T-helper 2 cell treated with Interferon-gamma antibody and Interleukin-4, amounts not matched to agents 5 μg/mL and 100 μg/mL, for 36 hours (primary cell): ENCODE results near the gene CCDC174.
"Not testable (repeated sequence)": the region's sequence is repeated elsewhere in the genome, so short reads cannot be mapped to it uniquely, and the experiment has no call there.

ENCODE experiments used
- DNase-seq: peaks from one replicate; pipeline ENCODE4 v3.0.0; 2021; ENCODE audit warnings: low spot score
- H3K27ac Mint-ChIP-seq: one replicate; pipeline ENCODE4 v1.8.0; 2021; ENCODE audit warnings: mild to moderate bottlenecking, mixed read lengths
- H3K27me3 Mint-ChIP-seq: one replicate; pipeline ENCODE4 v1.8.0; 2021; ENCODE audit warnings: low read depth, mixed read lengths
- H3K36me3 Mint-ChIP-seq: one replicate; pipeline ENCODE4 v1.8.0; 2021; ENCODE audit warnings: low read depth, mixed read lengths
- H3K4me1 Mint-ChIP-seq: one replicate; pipeline ENCODE4 v1.8.0; 2021; ENCODE audit warnings: low read depth, mixed read lengths
- H3K4me3 Mint-ChIP-seq: one replicate; pipeline ENCODE4 v1.8.0; 2022; ENCODE audit warnings: mild to moderate bottlenecking, moderate library complexity, mixed read lengths
- H3K9me3 Mint-ChIP-seq: one replicate; pipeline ENCODE4 v1.8.0; 2021; ENCODE audit warnings: mixed read lengths

CCDC174 gene

GRCh38 chr3:14647976-14648955 is 3.3 kb upstream of the CCDC174 start:
- peaks cover 3% of the 10 kb centered on the region for H3K36me3 Mint-ChIP-seq
- H3K4me1 Mint-ChIP-seq, result peaks cover 26% of the 10 kb centered on the region
- no peak overlapping the region for H3K4me3 Mint-ChIP-seq
- H3K27me3 Mint-ChIP-seq, result peaks cover 9% of the 10 kb centered on the region
- no peak for DNase-seq
- no peak overlapping the region for H3K27ac Mint-ChIP-seq
- H3K9me3 Mint-ChIP-seq, result no peaks in the 10 kb centered on the region

GRCh38 chr3:14649466-14649865 is 2.1 kb upstream of the CCDC174 start:
- peaks cover 4% of the 10 kb centered on the region for H3K27me3 Mint-ChIP-seq
- H3K36me3 Mint-ChIP-seq, result peaks cover 6% of the 10 kb centered on the region
- no peak overlapping the region for H3K4me3 Mint-ChIP-seq
- DNase-seq, result no peak
- peaks cover 36% of the 10 kb centered on the region for H3K4me1 Mint-ChIP-seq
- H3K27ac Mint-ChIP-seq, result no peak overlapping the region
- H3K9me3 Mint-ChIP-seq, result no peaks in the 10 kb centered on the region

GRCh38 chr3:14650193-14650592 is 1.4 kb upstream of the CCDC174 start:
- Mint-ChIP-seq H3K27me3 (peaks cover 2% of the 10 kb centered on the region), H3K36me3 (peaks cover 10% of the 10 kb centered on the region), H3K4me1 (peaks cover 36% of the 10 kb centered on the region), H3K4me3 (peak overlapping the region; percentile 92), H3K27ac (peak overlapping the region; percentile 96), H3K9me3 (no peaks in the 10 kb centered on the region)
- DNase-seq, result no peak

- not testable (repeated sequence) for H3K27me3 Mint-ChIP-seq
Observed at GRCh38 chr3:14652360-14652907, 872 bp downstream of the CCDC174 start.

GRCh38 chr3:14657579-14657978 is 6.0 kb downstream of the CCDC174 start:
- no peak overlapping the region for H3K4me3 Mint-ChIP-seq
- H3K36me3 Mint-ChIP-seq, result peaks cover 60% of the 10 kb centered on the region
- H3K27me3 Mint-ChIP-seq, result no peaks in the 10 kb centered on the region
- no peak for DNase-seq
- no peaks in the 10 kb centered on the region for H3K9me3 Mint-ChIP-seq
- H3K4me1 Mint-ChIP-seq, result peaks cover 26% of the 10 kb centered on the region
- no peak overlapping the region for H3K27ac Mint-ChIP-seq

More at GRCh38 chr3:14652360-14652907, 872 bp downstream of the CCDC174 start:
- Mint-ChIP-seq H3K27ac (peak overlapping the region; percentile 96), H3K36me3 (peaks cover 25% of the 10 kb centered on the region), H3K4me3 (peak overlapping the region; percentile 92), H3K4me1 (peaks cover 42% of the 10 kb centered on the region)
- not testable (repeated sequence) for DNase-seq, H3K9me3 Mint-ChIP-seq

- peaks cover 14% of the 10 kb centered on the region for H3K4me1 Mint-ChIP-seq
- peaks cover 67% of the 10 kb centered on the region for H3K36me3 Mint-ChIP-seq
- H3K27ac Mint-ChIP-seq, result no peak overlapping the region
- no peak overlapping the region for H3K4me3 Mint-ChIP-seq
- no peak for DNase-seq
- no peaks in the 10 kb centered on the region for H3K9me3 Mint-ChIP-seq
- no peaks in the 10 kb centered on the region for H3K27me3 Mint-ChIP-seq
Observed at GRCh38 chr3:14658978-14659377, 7.4 kb downstream of the CCDC174 start.

GRCh38 chr3:14660942-14661341 is 9.4 kb downstream of the CCDC174 start:
- Mint-ChIP-seq H3K27ac (no peak overlapping the region), H3K4me1 (peaks cover 6% of the 10 kb centered on the region), H3K36me3 (peaks cover 72% of the 10 kb centered on the region), H3K27me3 (no peaks in the 10 kb centered on the region), H3K4me3 (no peak overlapping the region), H3K9me3 (no peaks in the 10 kb centered on the region)
- no peak for DNase-seq

- Mint-ChIP-seq H3K27me3 (no peaks in the 10 kb centered on the region), H3K36me3 (peaks cover 67% of the 10 kb centered on the region), H3K4me1 (no peaks in the 10 kb centered on the region), H3K27ac (no peak overlapping the region), H3K9me3 (no peaks in the 10 kb centered on the region), H3K4me3 (no peak overlapping the region)
- DNase-seq, result no peak
Observed at GRCh38 chr3:14663396-14664135, 12.0 kb downstream of the CCDC174 start.

GRCh38 chr3:14664170-14664569 is 12.6 kb downstream of the CCDC174 start:
- no peak overlapping the region for H3K27ac Mint-ChIP-seq
- H3K4me1 Mint-ChIP-seq, result no peaks in the 10 kb centered on the region
- no peaks in the 10 kb centered on the region for H3K27me3 Mint-ChIP-seq
- DNase-seq, result no peak
- H3K36me3 Mint-ChIP-seq, result peaks cover 62% of the 10 kb centered on the region
- no peak overlapping the region for H3K4me3 Mint-ChIP-seq
- no peaks in the 10 kb centered on the region for H3K9me3 Mint-ChIP-seq

GRCh38 chr3:14672588-14672987 is 21.0 kb downstream of the CCDC174 start:
- Mint-ChIP-seq H3K4me3 (no peak overlapping the region), H3K4me1 (no peaks in the 10 kb centered on the region), H3K27ac (no peak overlapping the region), H3K27me3 (no peaks in the 10 kb centered on the region), H3K9me3 (no peaks in the 10 kb centered on the region), H3K36me3 (peaks cover 40% of the 10 kb centered on the region)
- DNase-seq, result no peak

GRCh38 chr3:14674841-14675240 is 23.3 kb downstream of the CCDC174 start, which contains the start of gene C3orf20:
C3orf20 (plus strand) TSS chr3:14675141; CDS start chr3:14682714, 7,573 bp downstream.
- no peaks in the 10 kb centered on the region for H3K4me1 Mint-ChIP-seq
- no peaks in the 10 kb centered on the region for H3K27me3 Mint-ChIP-seq
- DNase-seq, result no peak
- H3K27ac Mint-ChIP-seq, result no peak within 1 kb of the TSS
- no peak within 1 kb of the TSS for H3K4me3 Mint-ChIP-seq
- H3K9me3 Mint-ChIP-seq, result peaks cover 5% of the 10 kb centered on the region
- peaks cover 31% of the 10 kb centered on the region for H3K36me3 Mint-ChIP-seq

- Mint-ChIP-seq H3K4me3 (no peak overlapping the region), H3K36me3 (peaks cover 19% of the 10 kb centered on the region), H3K27me3 (no peaks in the 10 kb centered on the region), H3K4me1 (no peaks in the 10 kb centered on the region), H3K27ac (no peak overlapping the region), H3K9me3 (peaks cover 10% of the 10 kb centered on the region)
- DNase-seq, result no peak
Observed at GRCh38 chr3:14676881-14677280, 25.3 kb downstream of the CCDC174 start.

GRCh38 chr3:14678015-14678503 is 26.5 kb downstream of the CCDC174 start:
- peaks cover 13% of the 10 kb centered on the region for H3K36me3 Mint-ChIP-seq
- no peak overlapping the region for H3K4me3 Mint-ChIP-seq
- no peak for DNase-seq
- H3K4me1 Mint-ChIP-seq, result no peaks in the 10 kb centered on the region
- H3K27ac Mint-ChIP-seq, result no peak overlapping the region
- H3K27me3 Mint-ChIP-seq, result no peaks in the 10 kb centered on the region
- H3K9me3 Mint-ChIP-seq, result peaks cover 10% of the 10 kb centered on the region

- Mint-ChIP-seq H3K9me3 (peaks cover 10% of the 10 kb centered on the region), H3K36me3 (peaks cover 9% of the 10 kb centered on the region), H3K4me1 (no peaks in the 10 kb centered on the region), H3K27me3 (no peaks in the 10 kb centered on the region), H3K4me3 (no peak overlapping the region), H3K27ac (no peak overlapping the region)
- DNase-seq, result no peak
Observed at GRCh38 chr3:14680115-14680514, 28.6 kb downstream of the CCDC174 start.
